GM12878 (cell line): ENCODE measurements around the gene PCGF1. TPM values are rescaled to one million over a fixed set of nuclear protein-coding genes. Genes with fewer than 3 reads are reported as not detected.

Experiments
- IKZF1 ChIP-seq: fragments of 450-650 bp; conservative IDR thresholded peaks from 2 replicates; pipeline ENCODE4 v1.6.1; 2017; ENCODE audit warnings: antibody characterized with exemption, mild to moderate bottlenecking
- KDM1A ChIP-seq: fragments of 200-600 bp; sonication (generic); IDR thresholded peaks from 2 replicates; pipeline ENCODE4 v1.6.1; 2016; ENCODE audit warnings: borderline replicate concordance
- STAT1 ChIP-seq: fragments of 450-650 bp; conservative IDR thresholded peaks from 2 replicates; pipeline ENCODE4 v1.6.1; 2014; ENCODE audit warnings: antibody characterized with exemption, mild to moderate bottlenecking
- ZNF687 ChIP-seq: fragments of 450-650 bp; IDR thresholded peaks from 2 replicates; pipeline ENCODE4 v1.6.1; 2017; ENCODE audit warnings: mild to moderate bottlenecking, moderate library complexity
- polyA plus RNA-seq, 11 experiments: library from polyadenylated mRNA; depleted of rRNA in 4 of 11; unstranded in 6 of 11; stranded (reverse) in 5 of 11; fragments of >200 nt; fragmentation: Nextera tagmentation in 4 of 11; fragmentation: Illumina TruSeq in 1 of 11; extraction: Ambion mirVana in 4 of 11; extraction: Trizol in 1 of 11; gene quantifications; 1 replicate in 1 of 11; 2 replicates in 10 of 11; pipeline versions ENCODE4 v1.2.1 to v1.2.3, GENCODE V29; 2011 to 2016; ENCODE audit warnings: inconsistent platforms in 2 of 11, missing spikeins in 2 of 11, low read depth in 1 of 11
- total RNA-seq, 4 experiments: library from RNA; depleted of rRNA in 3 of 4; stranded (reverse); fragments of >200 nt in 3 of 4; fragmentation: Illumina TruSeq in 1 of 4; extraction: Trizol in 1 of 4; gene quantifications; 2 replicates each; pipeline versions ENCODE4 v1.2.1 to v1.2.3, GENCODE V29; 2013 to 2021

Gene PCGF1
- total and polyA plus RNA-seq, 10 of the 15 experiments (the other 5 are each of a cell fraction or from before 2014, with no cell fraction given), result 23.1 to 50.8 (median 27.4) TPM

DNA sequence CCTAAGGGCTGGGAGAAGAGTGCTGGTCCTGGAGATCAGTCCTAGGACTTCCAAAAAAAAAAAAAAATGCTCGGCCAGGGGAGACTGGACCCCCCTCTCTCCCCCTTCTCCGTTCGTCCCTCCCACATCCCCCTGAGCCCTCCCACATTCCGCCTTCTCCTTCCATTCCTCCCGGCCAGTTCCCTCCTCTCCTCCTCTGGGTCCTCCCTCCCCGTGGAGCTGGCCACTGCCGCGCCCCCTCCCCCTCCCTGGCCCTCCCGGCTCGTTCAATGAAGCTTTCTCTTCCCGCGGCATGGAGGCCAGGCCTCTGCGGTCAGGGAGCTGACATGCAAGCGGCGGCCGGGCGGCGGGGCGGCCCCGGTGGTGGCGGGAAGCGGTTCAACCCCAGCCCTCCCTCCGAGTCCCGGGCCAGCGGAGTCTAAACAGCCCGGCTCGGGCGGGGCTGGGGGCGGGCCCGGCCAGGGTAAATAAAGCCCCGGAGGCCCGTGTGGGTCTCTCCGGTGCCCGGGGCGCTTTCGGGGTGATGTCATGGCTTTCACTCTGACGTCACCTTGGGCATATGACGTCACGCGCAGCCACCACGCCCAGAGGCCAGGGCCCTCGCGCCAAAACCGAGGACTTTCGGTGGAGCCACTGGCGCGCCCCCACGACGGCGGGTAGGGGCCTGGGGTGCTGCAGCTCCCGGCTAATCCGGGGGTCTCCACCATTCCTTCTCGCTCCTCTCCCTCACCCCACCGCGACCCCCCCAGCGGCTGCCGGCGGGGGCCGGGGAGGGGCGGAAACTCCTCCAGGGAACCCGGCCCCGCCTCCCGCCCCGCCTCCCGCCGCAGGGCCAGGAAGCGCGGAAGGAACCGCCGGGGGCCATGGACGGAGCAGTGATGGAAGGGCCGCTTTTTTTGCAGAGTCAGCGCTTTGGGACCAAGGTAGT, 46.7 kb upstream of the PCGF1 start, which contains the start of the genes DOK1 and LOXL3 (continued):
- TF ChIP-seq ZNF687, result peak; percentile 32; the same call in 1 of the 2 replicates
- no peak for TF ChIP-seq KDM1A
- TF ChIP-seq IKZF1, result peak; percentile 74
- no peak for TF ChIP-seq STAT1
